OCI-LY3 (cell line): Measurements from ENCODE around the gene SCPEP1.

ENCODE experiments used
- EZH2phosphoT487 ChIP-seq: fragments of 200-600 bp; shearing (Covaris generic); IDR thresholded peaks from 2 replicates; pipeline ENCODE4 v1.6.1; 2018; ENCODE audit warnings: antibody characterized with exemption, mixed run types, low read depth
- TF ChIP-seq, protein P1 (sequence below): fragments of 200-600, 300-600 bp; sonication (generic); IDR thresholded peaks from 2 replicates; pipeline ENCODE4 v1.5.1; 2014; ENCODE audit warnings: antibody characterized with exemption, low read length, low read depth

DNA sequence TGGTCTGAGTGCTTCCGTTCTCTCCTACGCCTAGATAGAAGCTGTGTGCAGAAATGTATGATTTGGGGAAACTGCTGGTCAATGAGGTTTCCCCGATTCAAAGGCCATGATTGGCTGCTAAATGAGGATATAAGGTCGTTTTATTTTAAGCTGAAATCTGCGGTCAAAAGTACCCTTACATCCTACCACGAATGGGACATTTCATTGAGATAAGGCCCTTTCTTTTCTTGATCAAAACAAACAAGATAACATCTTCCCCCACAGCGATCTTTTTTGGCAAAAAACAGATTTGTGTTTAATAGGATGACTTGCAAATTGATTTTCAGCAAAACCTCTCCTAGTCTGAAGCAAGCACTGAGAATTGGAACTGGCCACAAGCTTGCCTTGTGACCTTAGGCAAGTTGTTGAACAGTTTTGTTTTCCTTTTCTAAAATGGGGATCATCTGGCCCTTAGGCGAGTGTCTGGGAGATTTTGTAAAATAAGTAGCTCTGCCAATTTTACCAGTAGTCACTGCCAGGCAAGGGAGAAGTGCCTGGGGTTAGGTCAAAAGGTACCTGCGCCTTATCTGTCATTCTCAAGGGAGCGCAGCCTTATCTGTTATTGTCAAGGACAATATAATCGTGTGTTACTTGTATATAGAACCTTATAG lies 635 bp downstream of the SCPEP1 start:
- TF ChIP-seq, protein P1, sequence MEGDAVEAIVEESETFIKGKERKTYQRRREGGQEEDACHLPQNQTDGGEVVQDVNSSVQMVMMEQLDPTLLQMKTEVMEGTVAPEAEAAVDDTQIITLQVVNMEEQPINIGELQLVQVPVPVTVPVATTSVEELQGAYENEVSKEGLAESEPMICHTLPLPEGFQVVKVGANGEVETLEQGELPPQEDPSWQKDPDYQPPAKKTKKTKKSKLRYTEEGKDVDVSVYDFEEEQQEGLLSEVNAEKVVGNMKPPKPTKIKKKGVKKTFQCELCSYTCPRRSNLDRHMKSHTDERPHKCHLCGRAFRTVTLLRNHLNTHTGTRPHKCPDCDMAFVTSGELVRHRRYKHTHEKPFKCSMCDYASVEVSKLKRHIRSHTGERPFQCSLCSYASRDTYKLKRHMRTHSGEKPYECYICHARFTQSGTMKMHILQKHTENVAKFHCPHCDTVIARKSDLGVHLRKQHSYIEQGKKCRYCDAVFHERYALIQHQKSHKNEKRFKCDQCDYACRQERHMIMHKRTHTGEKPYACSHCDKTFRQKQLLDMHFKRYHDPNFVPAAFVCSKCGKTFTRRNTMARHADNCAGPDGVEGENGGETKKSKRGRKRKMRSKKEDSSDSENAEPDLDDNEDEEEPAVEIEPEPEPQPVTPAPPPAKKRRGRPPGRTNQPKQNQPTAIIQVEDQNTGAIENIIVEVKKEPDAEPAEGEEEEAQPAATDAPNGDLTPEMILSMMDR: no peak
- no peak for TF ChIP-seq EZH2phosphoT487
